ENCODE results near the gene RFT1.
"Not testable (repeated sequence)": the region's sequence is repeated elsewhere in the genome, so short reads cannot be mapped to it uniquely, and the experiment has no call there.

RFT1 gene

DNA sequence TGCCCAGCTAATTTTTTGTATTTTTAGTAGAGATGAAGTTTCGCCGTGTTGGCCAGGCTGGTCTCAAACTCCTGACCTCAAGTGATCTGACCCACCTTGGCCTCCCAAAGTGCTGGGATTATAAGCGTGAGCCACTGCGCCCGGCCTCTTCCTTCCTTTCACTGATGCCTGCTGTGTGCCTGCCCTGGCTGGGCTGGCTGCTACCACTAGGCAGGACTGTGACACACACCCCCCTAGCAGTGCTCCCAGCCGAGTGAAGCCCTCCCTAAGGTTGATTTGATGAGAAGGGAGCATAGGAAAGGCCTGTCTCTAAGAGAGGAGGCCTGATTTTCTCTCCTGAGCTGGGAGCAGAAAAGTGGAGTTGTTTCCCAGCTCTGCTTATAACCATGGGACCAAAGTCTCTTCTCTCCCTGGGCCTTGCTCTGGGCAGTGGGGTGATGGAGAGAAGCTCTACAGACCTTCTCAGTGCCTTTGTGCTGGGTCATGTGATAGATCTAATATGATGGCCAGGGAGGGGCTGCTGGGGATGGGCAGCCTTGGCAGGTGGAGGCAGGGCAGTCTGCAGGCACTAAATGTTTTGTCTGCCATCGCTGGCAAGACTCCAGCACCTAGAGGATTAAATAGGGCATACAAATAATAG lies 64.3 kb downstream of the RFT1 start:
- DNase-seq = no peak

GRCh38 chr3:53062905-53063304 lies 67.3 kb downstream of the RFT1 start:
- DNase-seq = no peak

DNA sequence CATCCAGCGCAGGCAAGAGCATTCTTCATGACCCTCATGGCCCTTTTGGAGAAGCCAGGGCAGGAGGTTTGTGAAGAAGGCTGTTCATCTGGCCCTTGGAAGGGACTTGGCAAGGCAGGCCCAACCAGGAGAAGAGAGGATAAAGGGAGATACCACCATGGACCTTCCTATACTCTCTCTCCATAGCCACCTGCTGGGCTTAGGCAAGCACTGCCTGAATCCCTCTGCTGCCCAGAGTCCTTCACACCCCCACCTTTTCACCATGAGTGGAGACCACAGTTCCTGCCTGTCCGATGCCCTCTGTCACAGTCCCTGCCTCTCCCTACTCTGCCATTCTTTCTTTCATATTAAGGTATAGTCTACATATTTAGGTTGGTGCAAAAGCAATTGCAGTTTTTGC lies 73.8 kb downstream of the RFT1 start:
- no peak for DNase-seq

DNA sequence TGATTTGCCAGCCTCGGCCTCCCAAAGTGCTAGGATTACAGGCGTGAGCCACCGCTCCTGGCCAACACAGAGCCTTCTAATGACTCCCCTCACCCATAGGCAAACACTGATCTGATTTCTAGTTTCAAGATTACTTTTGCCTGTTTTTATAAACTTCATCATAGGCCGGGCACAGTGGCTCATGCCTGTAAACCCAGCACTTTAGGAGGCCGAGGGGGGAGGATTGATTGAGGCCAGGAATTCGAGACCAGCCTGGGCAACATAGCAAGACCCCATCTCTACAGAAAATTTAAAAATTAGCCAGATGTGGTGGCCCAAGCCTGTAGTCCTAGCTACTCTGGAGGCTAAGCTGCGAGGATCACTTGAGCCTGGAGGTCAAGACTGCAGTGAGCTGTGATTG lies 76.0 kb downstream of the RFT1 start:
- not testable (repeated sequence) for DNase-seq

DNA sequence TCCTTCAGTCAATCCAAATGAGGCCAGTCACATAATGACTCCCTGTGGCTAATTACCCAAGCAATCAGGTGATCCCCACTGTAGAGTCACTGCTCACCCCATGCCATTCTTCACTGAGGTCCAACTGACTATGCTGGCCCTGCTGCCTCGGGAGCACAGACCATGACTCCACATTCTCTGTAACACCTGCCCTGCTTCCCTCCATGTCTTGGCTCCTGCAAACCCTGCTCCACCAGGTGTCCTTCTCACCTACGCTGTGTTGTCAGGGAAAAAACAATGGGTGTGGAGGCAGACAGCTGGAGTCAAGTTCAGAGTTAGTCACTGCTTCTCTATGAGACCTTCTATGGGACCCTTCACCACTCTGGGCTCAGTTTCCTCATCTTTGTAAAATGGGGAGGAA lies 78.3 kb downstream of the RFT1 start:
- DNase-seq = no peak

DNA sequence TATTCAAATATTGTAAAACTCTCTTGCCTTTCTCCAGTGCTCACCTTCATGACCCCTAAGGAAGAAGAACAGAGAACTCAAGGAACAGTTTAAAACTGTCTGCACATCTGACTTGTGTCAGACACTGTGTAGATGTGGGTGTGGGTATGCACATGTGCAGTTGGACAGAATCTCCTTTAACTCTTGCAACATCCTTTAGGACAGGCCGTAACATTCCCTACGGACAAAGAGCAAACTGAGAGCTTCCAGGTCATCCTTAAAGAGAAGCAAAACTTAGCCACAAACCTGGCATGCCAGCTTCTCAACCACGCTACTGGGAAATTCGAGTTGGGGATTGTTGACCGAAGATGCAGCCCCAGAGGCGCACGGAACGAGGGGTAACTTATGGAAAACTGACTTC lies 80.2 kb downstream of the RFT1 start:
- no peak for DNase-seq

GRCh38 chr3:53046171-53047170 lies 83.8 kb downstream of the RFT1 start:
- DNase-seq = peak; percentile 58

DNA sequence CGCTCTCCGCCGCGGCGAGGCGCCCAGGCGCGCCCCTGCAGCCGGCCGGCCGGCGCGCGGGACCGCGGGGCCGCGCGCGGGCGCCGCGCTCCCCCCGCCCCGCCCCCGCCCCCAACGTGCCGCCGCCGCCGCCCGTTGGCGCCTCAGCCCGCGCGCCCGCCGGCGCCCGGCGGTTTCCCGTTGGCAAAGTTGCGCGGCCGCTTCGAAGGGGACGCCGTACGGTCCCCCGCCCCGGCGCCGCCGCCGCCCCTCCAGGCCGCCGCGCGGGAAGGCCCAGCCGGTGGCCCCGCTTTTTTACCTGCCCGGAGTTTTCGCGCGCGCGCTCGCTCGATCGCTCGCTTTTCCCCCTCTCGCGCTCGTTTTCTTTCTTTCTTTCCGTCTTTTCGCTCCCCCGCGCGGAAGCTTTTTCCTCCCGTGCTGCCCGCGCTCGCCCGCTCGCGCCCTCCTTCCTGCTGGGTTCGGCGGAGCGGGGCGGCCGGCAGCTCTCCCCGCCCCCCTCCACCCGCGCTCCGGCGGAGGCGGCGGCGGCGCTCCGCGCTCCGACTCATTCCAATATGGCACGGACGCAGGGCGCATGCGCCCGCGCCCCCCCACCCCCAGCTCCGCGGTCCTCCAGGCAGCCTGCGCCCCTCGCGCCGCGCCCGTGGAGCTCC lies 84.6 kb downstream of the RFT1 start, which contains the start of gene SFMBT1:
Gene SFMBT1 (minus strand): TSS at position 556 of the 653 bp plus-strand sequence. CDS start 76,945 bp downstream, outside the sequence.
- DNase-seq = peak; percentile 69

GRCh38 chr3:53044711-53045517 lies 85.3 kb downstream of the RFT1 start:
- peak; percentile 54 for DNase-seq

DNA sequence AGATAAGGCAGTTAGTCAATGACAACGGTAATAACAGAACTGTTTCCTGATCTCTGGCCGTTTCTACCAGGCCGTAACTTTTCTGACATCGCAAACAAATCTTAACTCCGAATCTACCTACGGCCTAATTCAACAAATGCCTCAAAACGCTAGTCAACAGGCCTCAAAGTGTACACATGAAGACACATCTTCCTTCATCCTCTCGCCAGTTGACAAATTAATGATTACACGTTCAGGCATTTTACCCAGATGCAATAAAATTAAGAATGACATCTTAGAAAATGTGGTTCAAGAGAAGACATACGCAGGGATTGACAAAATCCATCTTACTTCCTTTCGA lies 85.9 kb downstream of the RFT1 start:
- DNase-seq = no peak

DNA sequence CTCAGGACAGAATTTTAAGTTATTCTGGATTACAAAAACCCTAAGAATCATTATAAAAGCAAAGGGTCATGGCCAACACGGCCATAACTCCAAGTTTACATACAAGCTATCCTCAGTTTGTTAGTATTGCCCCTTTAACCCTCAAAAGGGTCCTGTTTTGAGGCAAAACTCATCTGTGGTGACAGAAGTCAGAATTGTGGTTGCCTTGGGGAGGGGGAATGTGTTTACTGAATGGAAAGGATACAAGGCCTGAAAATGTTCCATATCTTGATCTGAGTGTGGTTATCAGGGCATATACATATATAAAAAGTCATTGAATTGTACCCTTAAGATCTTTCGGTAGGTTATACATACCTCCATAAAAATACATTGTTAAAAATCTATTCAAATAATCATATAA lies 86.5 kb downstream of the RFT1 start:
- no peak for DNase-seq

DNA sequence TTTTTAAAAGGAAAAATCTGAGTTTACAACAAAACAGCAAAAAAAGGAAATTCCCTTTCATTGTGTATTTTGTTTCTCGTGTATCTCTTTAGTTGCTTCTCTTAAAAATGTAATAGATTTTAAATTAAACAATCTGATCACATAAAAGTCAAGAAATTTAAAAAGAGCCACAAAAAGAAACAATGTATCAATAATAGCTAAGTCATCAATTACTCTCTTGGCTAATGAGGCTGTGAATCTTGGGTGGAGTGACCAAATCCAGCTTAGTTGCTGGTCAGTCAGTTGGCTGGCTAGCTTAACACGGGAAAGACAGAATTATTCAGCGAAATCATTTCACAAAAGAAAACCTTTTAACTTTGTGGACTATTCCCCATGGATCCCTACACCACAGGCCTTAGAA lies 87.6 kb downstream of the RFT1 start:
- DNase-seq = no peak

DNA sequence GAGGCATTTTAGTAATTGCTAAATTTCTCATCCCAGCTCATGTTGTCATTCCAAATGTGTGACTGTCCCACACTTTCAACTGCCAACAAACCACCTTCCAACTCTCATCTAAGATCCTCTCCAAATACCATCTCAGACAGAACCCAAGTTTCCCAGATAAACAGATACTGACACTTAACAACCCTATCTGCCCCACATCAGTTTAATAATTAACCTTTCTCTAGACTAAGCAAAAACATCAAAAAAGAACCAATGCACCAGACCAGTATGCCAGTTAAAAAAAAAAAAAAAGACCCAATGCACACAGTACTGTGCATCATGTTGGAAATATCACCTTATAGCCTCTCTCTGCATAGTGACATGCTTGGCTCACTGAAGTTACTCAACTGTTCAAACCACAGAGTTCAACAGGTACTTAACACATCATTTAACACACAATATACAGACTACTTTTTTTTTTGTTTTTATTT lies 89.8 kb downstream of the RFT1 start:
- DNase-seq = no peak

DNA sequence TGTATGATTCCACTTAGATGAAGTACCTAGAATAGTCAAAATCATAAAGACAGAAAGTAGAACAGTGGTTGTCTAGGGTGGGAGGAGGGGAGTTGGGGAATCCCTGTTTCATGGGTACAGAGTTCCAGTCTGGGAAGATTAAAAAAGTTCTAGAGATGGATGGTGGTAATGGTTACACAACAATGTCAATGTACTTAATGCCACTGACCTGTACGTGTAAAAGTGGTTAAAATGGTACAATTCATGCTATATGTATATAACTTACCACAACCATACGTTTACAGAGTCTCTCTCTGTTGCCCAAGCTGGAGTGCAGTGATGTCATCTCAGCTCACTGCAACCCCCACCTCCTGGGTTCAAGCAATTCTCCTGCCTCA lies 90.9 kb downstream of the RFT1 start:
- DNase-seq = no peak

GRCh38 chr3:53038679-53039375 lies 91.4 kb downstream of the RFT1 start:
- no peak for DNase-seq

Data from activated effector memory CD4-positive, alpha-beta T cell treated with Interleukin-2 at 50 U/mL for 16 hours (primary cell).